ENCODE measurements around the gene AP1M1.

Gene AP1M1

GRCh38 chr19:16185768-16186123 lies 12.0 kb upstream of the AP1M1 start:
- DNase-seq, result no peak

GRCh38 chr19:16188521-16188920 lies 9.2 kb upstream of the AP1M1 start:
- DNase-seq, result no peak

DNA sequence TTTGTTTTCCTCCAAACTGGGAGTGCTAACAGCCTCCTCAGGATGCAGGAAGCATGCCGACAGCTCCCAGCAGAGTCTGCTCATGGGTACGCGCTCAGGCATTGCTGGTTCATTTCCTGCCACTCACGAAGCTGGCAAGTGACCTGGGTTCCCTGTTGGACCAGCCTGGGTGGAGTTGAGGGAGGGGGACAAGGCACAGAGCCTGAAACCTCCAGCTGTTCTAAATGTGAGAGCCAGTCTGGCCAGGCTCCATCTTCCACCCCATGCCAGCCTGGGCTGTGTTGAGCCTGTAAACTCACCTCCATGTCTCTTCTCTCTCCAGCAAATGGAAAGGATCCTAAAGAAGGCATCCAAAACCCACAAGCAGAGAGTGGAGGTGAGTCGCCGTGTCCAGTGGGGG lies 7.5 kb upstream of the AP1M1 start:
- DNase-seq, result no peak

- no peak for DNase-seq
These were observed 7.0 kb upstream of the AP1M1 start for GRCh38 chr19:16190736-16191135.

- DNase-seq, result no peak
These were observed 6.3 kb upstream of the AP1M1 start for GRCh38 chr19:16191216-16191908.

DNA sequence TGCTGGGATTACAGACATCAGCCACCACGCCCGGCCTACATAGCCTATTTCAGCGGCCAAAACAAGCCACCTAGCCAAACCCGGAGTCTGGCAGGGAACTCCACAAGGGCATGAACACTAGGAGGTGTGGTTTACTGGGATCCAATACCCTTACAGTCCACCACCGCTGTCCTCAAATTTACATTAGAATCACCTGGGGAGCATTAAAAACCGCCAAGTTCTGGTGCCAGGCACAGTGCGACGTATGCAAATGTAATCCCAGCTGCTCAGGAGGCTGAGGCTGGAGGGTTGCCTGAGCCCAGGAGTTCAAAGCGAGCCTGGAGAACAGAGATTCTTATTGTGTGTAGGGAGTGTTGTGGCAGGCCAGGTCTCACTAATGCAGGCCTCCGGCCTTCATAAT lies 4.2 kb upstream of the AP1M1 start:
- DNase-seq, result no peak

GRCh38 chr19:16197188-16197621 lies 506 bp upstream of the AP1M1 start:
- no peak for DNase-seq

DNA sequence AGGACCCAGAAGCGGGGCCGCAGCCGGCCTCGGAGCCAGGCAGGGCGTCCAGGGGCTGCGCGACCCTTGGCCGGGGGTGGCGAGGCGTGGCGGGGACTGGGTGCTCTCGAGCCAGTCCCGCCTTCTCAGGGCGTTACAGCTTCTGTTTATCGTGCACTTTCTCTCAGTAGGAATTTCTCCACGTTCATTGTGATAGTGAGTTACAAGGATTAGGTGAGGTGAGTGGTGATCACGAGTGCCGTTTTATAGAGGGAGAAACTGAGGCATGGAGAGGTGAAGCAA lies 600 bp downstream of the AP1M1 start:
- no peak for DNase-seq

DNA sequence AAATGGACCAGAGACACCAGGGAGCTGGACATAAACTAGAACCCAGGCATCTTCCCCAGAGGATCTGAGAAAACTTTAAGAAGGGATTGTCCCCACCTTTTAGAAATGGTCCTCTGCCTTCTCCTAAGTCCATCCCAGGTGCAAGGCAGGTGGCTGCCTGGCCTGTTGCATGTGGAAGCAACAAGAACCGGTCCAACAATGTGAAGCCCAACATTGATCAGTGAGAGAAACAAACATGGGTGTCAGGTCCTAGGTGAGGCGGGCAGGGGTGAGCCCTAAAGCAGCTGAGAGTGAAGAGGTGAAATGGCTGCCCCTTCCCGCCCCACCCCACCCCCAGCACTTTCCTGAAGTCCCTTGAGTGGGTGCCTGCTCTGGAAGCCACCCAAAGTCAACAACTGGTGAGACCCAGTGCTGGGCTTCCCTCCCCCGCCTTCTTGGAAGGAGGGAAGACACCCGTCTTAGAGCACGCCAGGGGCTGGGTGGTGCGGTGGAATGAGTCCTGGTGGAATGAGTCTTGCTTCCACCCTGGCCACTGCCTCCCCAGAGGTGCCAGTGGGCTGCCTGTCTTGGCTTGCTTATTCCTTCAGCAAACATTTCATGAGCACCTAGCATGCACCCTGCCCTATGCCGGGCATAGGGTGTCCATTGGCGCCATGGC lies 1.7 kb downstream of the AP1M1 start:
- DNase-seq, result no peak

- no peak for DNase-seq
These were observed 2.6 kb downstream of the AP1M1 start for GRCh38 chr19:16200038-16201010.

- DNase-seq, result no peak
These were observed 3.3 kb downstream of the AP1M1 start for GRCh38 chr19:16201011-16201391.

GRCh38 chr19:16202320-16203255 lies 4.9 kb downstream of the AP1M1 start:
- DNase-seq, result no peak

- no peak for DNase-seq
These were observed 5.7 kb downstream of the AP1M1 start for GRCh38 chr19:16203256-16204004.

GRCh38 chr19:16204005-16204294 lies 6.2 kb downstream of the AP1M1 start:
- no peak for DNase-seq

DNA sequence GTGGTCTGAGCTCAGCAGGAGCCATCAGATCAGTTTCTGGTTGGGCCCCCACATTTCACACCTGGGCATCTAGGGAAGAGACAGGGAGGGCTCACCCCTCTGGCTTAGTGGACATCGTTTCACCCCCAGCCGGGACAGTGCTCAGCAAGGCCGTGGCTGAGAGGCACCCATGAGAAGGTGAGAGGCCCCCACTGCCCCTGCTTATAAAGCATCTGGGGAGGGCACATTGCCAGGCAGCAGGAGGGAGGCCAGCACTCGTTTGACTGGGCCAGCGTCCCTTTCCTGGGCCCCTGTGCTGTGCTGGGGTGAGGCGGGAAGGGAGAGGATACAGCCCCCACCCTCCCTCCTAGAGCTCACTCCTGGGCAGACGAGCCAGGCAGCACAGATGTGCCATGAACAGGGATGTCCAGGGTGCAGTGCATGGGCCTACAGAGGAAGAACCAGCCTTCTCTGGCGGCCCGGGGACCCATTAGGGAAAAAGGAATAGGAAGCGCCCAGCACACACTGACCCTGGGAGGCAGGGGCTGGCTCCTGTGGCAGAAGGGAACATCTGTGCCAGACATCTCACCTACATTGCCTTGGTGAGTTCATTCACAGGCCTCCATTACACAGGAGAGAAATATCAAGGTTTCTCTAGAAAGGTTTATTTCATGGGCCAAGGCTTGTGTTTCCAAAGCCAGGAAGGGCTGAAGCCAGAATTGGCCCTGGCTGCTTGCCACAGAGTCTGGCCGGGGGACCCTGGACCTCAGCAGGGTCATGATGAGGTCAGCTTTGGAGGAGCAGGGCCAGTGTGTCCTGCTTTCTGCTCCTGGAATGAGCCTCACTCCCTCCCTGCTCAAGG lies 7.7 kb downstream of the AP1M1 start:
- DNase-seq, result no peak

DNA sequence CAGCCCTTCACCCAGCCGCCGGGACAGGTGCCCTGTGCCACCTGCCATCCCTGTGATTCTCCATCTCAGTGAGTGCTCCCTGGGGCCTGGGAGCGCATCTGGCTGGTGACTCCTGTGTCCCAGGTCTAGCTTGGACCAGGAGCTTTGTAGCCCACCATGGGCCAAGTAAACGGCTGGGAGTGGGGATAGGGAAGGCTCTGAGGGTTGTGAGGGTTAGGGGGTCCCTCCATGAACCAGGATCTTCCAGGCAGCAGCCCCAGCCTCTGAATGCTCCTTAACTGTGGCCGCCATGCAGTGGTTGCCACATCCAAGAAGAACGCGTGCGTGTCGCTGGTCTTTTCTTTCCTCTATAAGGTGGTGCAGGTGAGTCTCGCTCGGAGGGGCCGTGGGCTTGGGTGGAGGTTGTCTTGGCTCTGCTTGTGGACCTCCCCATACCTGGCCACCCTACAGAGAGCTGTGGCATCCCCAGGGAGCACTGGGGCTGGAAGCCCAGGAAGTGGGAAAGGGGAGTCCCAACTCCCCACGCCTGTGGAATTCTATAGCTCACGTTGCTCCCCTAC lies 8.4 kb downstream of the AP1M1 start:
- DNase-seq, result no peak

- DNase-seq, result no peak
These were observed 8.9 kb downstream of the AP1M1 start for GRCh38 chr19:16206637-16207036.

- DNase-seq, result no peak
These were observed 9.4 kb downstream of the AP1M1 start for GRCh38 chr19:16207063-16207462.

DNA sequence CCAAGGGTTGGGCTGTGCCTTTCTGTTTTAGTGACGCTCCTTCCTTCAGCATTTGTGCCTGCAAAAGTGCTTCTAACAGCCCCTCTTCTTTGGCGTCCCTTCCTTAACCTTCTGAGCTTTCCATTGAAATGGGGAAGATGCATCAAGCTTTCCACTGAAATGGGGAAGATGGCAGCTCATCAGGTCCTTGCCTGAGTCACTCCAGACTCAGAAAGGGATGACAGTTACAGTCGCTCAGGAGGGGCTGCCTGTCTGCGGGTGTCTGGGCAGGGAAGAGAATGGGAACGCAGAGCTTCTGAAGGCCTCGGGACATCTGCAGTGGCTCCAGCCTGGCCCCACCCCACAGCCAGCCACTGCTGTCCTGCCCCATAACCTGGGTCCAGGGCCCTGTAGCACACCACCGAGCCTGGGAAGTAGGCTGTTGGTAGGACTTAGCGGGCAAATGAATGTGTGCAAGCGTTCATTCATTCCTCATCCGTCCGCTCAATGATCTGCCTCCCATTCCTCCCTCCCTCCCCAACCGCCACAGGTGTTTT lies 9.8 kb downstream of the AP1M1 start:
- DNase-seq, result no peak

GRCh38 chr19:16208064-16208759 lies 10.5 kb downstream of the AP1M1 start:
- DNase-seq, result no peak

Data from SIG-M5 (cell line).